Measurements from ENCODE around the gene CLPTM1L. TPM values are rescaled to one million over a fixed set of nuclear protein-coding genes. Genes with fewer than 3 reads are reported as not detected.

Gene CLPTM1L
- total RNA-seq, 4 donors from 2014 or later, result 78.0 to 143 (median 104) TPM

DNA sequence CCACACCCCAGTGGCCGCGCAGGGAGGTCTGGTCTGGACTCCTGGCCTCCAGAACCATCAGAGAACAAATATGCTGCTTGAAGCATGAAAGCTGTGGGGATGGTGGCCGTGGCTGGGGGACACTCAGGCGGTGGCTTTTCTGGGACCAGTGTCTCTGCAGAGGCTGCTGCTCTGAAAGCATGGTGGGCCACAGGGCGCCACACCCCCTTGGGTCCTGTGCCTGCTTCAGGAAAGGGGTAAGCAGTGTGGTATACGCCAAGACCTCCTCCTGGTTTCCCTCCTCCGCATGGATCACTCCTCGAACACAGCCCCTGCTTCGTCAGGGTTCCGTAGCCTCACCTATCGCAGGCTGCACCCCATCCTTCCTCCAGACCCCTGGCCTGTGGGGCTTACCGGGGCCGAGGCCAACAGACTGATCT lies 30.3 kb downstream of the CLPTM1L start:
- H3K27ac ChIP-seq, result peak overlapping the region; percentile 83 to 89 (median 85)
- no peak for DNase-seq
- TF ChIP-seq, protein P1, sequence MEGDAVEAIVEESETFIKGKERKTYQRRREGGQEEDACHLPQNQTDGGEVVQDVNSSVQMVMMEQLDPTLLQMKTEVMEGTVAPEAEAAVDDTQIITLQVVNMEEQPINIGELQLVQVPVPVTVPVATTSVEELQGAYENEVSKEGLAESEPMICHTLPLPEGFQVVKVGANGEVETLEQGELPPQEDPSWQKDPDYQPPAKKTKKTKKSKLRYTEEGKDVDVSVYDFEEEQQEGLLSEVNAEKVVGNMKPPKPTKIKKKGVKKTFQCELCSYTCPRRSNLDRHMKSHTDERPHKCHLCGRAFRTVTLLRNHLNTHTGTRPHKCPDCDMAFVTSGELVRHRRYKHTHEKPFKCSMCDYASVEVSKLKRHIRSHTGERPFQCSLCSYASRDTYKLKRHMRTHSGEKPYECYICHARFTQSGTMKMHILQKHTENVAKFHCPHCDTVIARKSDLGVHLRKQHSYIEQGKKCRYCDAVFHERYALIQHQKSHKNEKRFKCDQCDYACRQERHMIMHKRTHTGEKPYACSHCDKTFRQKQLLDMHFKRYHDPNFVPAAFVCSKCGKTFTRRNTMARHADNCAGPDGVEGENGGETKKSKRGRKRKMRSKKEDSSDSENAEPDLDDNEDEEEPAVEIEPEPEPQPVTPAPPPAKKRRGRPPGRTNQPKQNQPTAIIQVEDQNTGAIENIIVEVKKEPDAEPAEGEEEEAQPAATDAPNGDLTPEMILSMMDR (IDR thresholded peaks at IDR 0.05), result no peak
- TF ChIP-seq POLR2AphosphoS5 (IDR thresholded peaks at IDR 0.05), result no peak
- no peak for TF ChIP-seq POLR2A (IDR thresholded peaks at IDR 0.05)
- no peak for TF ChIP-seq EP300 (IDR thresholded peaks at IDR 0.05; ENCODE audit: low read depth)
- intact Hi-C loops (cut with DNase I; ENCODE audit: low total_unique reads) (no loop called here), in situ Hi-C loops (cut with MboI; ENCODE audit: low pct_ligation_motif_present in 1 of 4, low pct_unique_long_range_greater_than_20kb in 1 of 4, low sequenced_read_pairs in 3 of 4) (no loop called here)
- H3K4me1 ChIP-seq, result peaks cover 3 to 30% (median 22%) of the 10 kb centered on the region in 4 donors
- peaks cover 0 to 14% (median 5%) of the 10 kb centered on the region in 4 donors for H3K36me3 ChIP-seq
- H3K9me3 ChIP-seq, result no peaks in the 10 kb centered on the region
- no peaks in the 10 kb centered on the region for H3K27me3 ChIP-seq
- WGBS, 2 donors (ENCODE audit: low coverage in 1 of 2), result 93 to 100% methylated on average over 1 to 13 of the region's 13 CpGs
- H3K4me3 ChIP-seq, result no peak overlapping the region

DNA sequence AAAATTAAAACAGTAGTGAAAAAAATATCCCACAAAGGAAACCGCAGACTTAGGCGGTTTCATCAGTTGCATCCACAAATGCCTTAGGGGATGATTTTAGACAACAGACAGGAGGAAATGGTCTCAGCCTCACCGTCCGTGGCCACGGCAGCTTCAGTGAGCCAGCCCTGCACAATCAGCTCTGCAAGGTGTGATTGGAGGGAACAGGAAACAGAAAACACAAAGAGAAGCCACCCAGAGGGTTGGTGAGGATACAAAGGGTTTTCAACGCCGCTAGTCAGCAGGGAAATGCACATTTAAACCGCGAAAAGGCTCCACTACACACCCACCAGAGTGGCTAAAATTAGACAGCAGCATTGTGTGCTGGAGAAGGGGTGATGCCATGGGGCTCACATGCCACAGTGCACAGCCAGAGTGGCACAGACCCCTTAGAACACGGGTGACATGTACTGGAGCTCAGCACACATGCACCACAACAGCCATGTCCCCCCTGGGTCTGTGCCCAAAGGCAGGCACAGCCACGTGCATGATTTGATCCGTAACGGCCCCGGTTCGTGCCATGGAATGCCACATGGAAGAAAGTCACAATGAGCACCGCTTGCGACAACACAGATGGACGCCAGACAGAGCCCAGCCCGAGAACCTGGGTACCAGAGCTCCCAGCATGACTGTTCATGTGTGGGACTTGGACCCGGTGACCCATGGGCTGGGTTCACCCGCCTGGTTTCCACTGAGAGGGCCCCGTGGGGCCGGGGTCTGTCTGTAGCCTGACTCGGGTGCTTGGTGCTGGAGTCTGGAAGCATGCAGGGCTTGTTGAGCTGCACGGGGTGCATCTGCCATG lies 31.7 kb downstream of the CLPTM1L start:
- peak; percentile 55 for DNase-seq
- peaks cover 3 to 30% (median 22%) of the 10 kb centered on the region in 4 donors for H3K4me1 ChIP-seq
- intact Hi-C loops (cut with DNase I; ENCODE audit: low total_unique reads) (no loop called here), in situ Hi-C loops (cut with MboI; ENCODE audit: low pct_ligation_motif_present in 1 of 4, low pct_unique_long_range_greater_than_20kb in 1 of 4, low sequenced_read_pairs in 3 of 4) (no loop called here)
- no peaks in the 10 kb centered on the region for H3K27me3 ChIP-seq
- H3K4me3 ChIP-seq, result no peak overlapping the region
- TF ChIP-seq, protein P1 (IDR thresholded peaks at IDR 0.05), result no peak
- TF ChIP-seq POLR2AphosphoS5 (IDR thresholded peaks at IDR 0.05) (no peak), POLR2A (IDR thresholded peaks at IDR 0.05) (no peak), EP300 (IDR thresholded peaks at IDR 0.05; ENCODE audit: low read depth) (no peak)
- H3K27ac ChIP-seq, result peak overlapping the region in 2 of 4 donors; percentile 26 to 83
- H3K9me3 ChIP-seq, result no peaks in the 10 kb centered on the region
- 57 to 73% methylated on average over 5 to 25 of the region's 25 CpGs for WGBS, 2 donors (ENCODE audit: low coverage in 1 of 2)
- peaks cover 0 to 6% (median 2%) of the 10 kb centered on the region in 4 donors for H3K36me3 ChIP-seq

DNA sequence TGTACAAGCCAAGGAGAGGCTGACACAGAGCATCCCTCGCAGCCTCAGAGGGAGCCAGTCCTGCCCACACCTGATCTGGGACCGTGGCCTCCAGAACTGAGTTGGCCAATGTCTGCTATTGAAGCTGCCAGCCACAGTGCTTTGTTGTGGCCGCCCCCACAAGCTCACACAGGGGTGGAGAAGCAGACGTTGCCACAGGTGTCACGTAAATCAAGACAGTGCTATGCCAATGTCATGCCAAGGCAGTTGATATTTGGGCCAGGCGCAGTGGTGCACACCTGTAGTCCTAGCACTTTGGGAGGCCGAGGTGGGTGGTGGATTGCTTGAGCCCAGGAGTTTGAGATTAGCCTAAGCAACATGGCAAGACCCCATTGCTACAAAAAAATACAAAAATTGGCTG lies 32.7 kb downstream of the CLPTM1L start:
- TF ChIP-seq POLR2AphosphoS5 (IDR thresholded peaks at IDR 0.05) (no peak), POLR2A (IDR thresholded peaks at IDR 0.05) (no peak), EP300 (IDR thresholded peaks at IDR 0.05; ENCODE audit: low read depth) (no peak)
- TF ChIP-seq, protein P1 (IDR thresholded peaks at IDR 0.05), result no peak
- DNase-seq, result no peak
- Histone ChIP-seq H3K27ac (peak overlapping the region in 1 of 4 donors; percentile 8), H3K4me1 (peaks cover 3 to 28% (median 22%) of the 10 kb centered on the region in 4 donors), H3K4me3 (no peak overlapping the region), H3K36me3 (no peaks in the 10 kb centered on the region), H3K27me3 (no peaks in the 10 kb centered on the region), H3K9me3 (no peaks in the 10 kb centered on the region)
- 74% methylated on average over 7 of the region's 7 CpGs; no CpG with 5 or more reads in 1 of the 2 donors for WGBS, 2 donors (ENCODE audit: low coverage in 1 of 2)
- intact Hi-C loops (cut with DNase I; ENCODE audit: low total_unique reads) (no loop called here), in situ Hi-C loops (cut with MboI; ENCODE audit: low pct_ligation_motif_present in 1 of 4, low pct_unique_long_range_greater_than_20kb in 1 of 4, low sequenced_read_pairs in 3 of 4) (no loop called here)

- DNase-seq, result no peak
- intact Hi-C loops (cut with DNase I; ENCODE audit: low total_unique reads), result no loop called here
Measured at GRCh38 chr5:1311439-1312055, 33.4 kb downstream of the CLPTM1L start.

More at GRCh38 chr5:1311439-1312055, 33.4 kb downstream of the CLPTM1L start:
- no peaks in the 10 kb centered on the region for H3K36me3 ChIP-seq
- WGBS, 2 donors (ENCODE audit: low coverage in 1 of 2), result 83 to 90% methylated on average over 6 to 13 of the region's 15 CpGs
- no peaks in the 10 kb centered on the region for H3K9me3 ChIP-seq
- in situ Hi-C loops (cut with MboI; ENCODE audit: low pct_ligation_motif_present in 1 of 4, low pct_unique_long_range_greater_than_20kb in 1 of 4, low sequenced_read_pairs in 3 of 4), result no loop called here
- peaks cover 2 to 21% (median 17%) of the 10 kb centered on the region in 4 donors for H3K4me1 ChIP-seq
- TF ChIP-seq POLR2A (IDR thresholded peaks at IDR 0.05) (no peak), EP300 (IDR thresholded peaks at IDR 0.05; ENCODE audit: low read depth) (no peak), POLR2AphosphoS5 (IDR thresholded peaks at IDR 0.05) (no peak)
- TF ChIP-seq, protein P1 (IDR thresholded peaks at IDR 0.05), result no peak
- no peaks in the 10 kb centered on the region for H3K27me3 ChIP-seq
- no peak overlapping the region for H3K27ac ChIP-seq
- H3K4me3 ChIP-seq, result no peak overlapping the region

Data from transverse colon (tissue), 4 donors.